Endothelial cell (in vitro differentiated cells): ENCODE data around the gene IFIT2. TPM values are rescaled to one million over a fixed set of nuclear protein-coding genes. Genes with fewer than 3 reads are reported as not detected.
A peak's percentile ranks its signal among the peaks of the same experiment; 100 is the strongest.

ENCODE experiments used
- DNase-seq: peaks from one replicate; pipeline ENCODE4 v3.0.0; 2021; ENCODE audit warnings: low spot score
- H3K27ac Mint-ChIP-seq: one replicate; pipeline ENCODE4 v1.8.0; 2021; ENCODE audit warnings: mixed read lengths, inconsistent platforms; ENCODE audit not compliant: unreplicated experiment
- H3K27me3 Mint-ChIP-seq: one replicate; pipeline ENCODE4 v1.8.0; 2021; ENCODE audit warnings: mild to moderate bottlenecking, moderate library complexity, mixed read lengths, inconsistent platforms; ENCODE audit not compliant: unreplicated experiment
- H3K36me3 Mint-ChIP-seq: one replicate; pipeline ENCODE4 v1.8.0; 2021; ENCODE audit warnings: mild to moderate bottlenecking, low read depth, mixed read lengths, inconsistent platforms; ENCODE audit not compliant: unreplicated experiment
- H3K4me1 Mint-ChIP-seq: one replicate; pipeline ENCODE4 v1.8.0; 2021; ENCODE audit warnings: mild to moderate bottlenecking, mixed read lengths, inconsistent platforms; ENCODE audit not compliant: unreplicated experiment
- H3K4me3 Mint-ChIP-seq: one replicate; pipeline ENCODE4 v1.8.0; 2021; ENCODE audit warnings: mild to moderate bottlenecking, mixed read lengths, inconsistent platforms; ENCODE audit not compliant: unreplicated experiment
- H3K9me3 Mint-ChIP-seq: one replicate; pipeline ENCODE4 v1.8.0; 2021; ENCODE audit warnings: mixed read lengths, inconsistent platforms; ENCODE audit not compliant: unreplicated experiment
- total RNA-seq: library from RNA; stranded (reverse); fragmentation: NEBNext Ultra II Directional; extraction: Animal tissue kit (Norgen Biotek cat#: 25700); gene quantifications from one replicate; pipeline ENCODE4 v1.2.1, GENCODE V29; 2021; ENCODE audit not compliant: unreplicated experiment
- TF ChIP-seq, protein P1 (sequence below): fragments of 200-600 bp; sonication (generic); IDR thresholded peaks from one replicate; pipeline ENCODE4 v1.5.0; 2021; ENCODE audit warnings: antibody characterized with exemption; ENCODE audit not compliant: unreplicated experiment

IFIT2 gene
- total RNA-seq, 1 donor from 2014 or later, result 0.80 TPM

DNA sequence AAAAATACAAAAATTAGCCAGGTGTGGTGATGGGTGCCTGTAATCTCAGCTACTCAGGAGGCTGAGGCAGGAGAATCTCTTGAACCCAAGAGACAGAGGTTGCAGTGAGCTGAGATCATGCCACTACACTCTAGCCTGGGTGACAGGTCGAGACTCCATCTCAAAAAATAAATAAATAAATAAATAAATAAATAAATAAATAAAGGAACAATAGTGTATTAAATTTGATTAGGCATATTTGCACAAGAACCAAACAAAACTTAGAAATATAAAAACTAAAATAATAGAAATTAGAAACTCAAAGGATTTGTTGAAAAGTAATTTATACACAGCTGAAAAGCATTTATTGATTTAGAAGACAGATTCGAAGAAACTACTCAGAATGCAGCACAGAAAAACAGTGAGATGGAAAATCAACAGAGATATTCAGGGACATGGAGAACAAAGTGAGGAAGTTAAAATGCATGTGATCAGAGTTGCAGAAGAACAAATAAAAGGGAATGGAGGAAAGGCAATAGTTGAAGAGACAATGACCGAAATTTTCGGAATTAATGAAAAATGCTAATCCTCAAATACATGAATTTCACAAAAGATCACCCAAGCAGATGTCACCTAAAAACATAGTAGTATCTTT, 43.6 kb downstream of the IFIT2 start:
- Mint-ChIP-seq H3K27me3 (peaks cover 4% of the 10 kb centered on the region), H3K4me1 (peaks cover 66% of the 10 kb centered on the region), H3K36me3 (peaks cover 4% of the 10 kb centered on the region), H3K4me3 (peak overlapping the region; percentile 2), H3K27ac (peak overlapping the region; percentile 95), H3K9me3 (no peaks in the 10 kb centered on the region)
- TF ChIP-seq, protein P1, sequence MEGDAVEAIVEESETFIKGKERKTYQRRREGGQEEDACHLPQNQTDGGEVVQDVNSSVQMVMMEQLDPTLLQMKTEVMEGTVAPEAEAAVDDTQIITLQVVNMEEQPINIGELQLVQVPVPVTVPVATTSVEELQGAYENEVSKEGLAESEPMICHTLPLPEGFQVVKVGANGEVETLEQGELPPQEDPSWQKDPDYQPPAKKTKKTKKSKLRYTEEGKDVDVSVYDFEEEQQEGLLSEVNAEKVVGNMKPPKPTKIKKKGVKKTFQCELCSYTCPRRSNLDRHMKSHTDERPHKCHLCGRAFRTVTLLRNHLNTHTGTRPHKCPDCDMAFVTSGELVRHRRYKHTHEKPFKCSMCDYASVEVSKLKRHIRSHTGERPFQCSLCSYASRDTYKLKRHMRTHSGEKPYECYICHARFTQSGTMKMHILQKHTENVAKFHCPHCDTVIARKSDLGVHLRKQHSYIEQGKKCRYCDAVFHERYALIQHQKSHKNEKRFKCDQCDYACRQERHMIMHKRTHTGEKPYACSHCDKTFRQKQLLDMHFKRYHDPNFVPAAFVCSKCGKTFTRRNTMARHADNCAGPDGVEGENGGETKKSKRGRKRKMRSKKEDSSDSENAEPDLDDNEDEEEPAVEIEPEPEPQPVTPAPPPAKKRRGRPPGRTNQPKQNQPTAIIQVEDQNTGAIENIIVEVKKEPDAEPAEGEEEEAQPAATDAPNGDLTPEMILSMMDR, result no peak
- DNase-seq, result no peak

DNA sequence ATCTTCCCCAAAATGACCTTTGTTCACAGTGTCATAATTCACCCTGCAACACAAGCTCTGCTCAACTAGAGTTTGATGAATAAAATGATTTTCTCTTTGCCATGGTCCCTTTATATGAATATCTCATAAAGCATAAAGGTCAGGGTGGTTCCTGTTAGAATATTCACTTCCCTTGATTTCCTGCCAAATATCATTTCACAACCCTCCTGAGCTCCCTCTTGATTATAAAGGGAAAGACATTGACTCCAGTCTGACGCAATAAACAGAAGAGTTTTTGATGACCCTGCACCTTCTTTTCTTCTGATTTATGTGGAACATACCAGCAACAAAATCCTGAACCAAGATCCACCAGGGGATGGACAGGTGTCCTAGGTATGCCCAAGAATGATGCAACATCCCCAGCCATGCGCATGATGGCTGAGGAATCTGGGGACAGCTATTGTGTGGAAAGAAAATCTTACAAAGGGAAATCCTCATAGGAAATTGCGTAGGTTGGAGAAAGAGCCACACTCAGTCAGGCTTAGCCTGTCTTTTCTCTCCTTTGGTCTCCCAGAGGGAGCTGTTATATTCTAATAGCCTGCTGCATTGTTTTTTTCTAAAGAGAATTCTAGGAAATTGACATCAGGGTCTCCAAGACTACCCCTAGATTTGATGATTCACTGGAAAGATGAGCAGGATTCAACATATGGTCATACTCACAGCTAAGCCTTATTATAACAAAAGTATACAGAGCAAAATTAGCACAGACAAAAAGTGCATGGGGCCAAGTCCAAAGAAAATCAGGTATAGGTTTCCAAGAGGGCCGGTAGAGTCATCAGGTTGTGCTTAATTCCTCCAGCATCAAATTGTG, 44.8 kb downstream of the IFIT2 start:
- peak overlapping the region; percentile 95 for H3K27ac Mint-ChIP-seq
- no peak overlapping the region for H3K4me3 Mint-ChIP-seq
- H3K9me3 Mint-ChIP-seq, result no peaks in the 10 kb centered on the region
- TF ChIP-seq, protein P1, result no peak
- peaks cover 6% of the 10 kb centered on the region for H3K27me3 Mint-ChIP-seq
- H3K4me1 Mint-ChIP-seq, result peaks cover 75% of the 10 kb centered on the region
- H3K36me3 Mint-ChIP-seq, result no peaks in the 10 kb centered on the region
- DNase-seq, result peak; percentile 31

DNA sequence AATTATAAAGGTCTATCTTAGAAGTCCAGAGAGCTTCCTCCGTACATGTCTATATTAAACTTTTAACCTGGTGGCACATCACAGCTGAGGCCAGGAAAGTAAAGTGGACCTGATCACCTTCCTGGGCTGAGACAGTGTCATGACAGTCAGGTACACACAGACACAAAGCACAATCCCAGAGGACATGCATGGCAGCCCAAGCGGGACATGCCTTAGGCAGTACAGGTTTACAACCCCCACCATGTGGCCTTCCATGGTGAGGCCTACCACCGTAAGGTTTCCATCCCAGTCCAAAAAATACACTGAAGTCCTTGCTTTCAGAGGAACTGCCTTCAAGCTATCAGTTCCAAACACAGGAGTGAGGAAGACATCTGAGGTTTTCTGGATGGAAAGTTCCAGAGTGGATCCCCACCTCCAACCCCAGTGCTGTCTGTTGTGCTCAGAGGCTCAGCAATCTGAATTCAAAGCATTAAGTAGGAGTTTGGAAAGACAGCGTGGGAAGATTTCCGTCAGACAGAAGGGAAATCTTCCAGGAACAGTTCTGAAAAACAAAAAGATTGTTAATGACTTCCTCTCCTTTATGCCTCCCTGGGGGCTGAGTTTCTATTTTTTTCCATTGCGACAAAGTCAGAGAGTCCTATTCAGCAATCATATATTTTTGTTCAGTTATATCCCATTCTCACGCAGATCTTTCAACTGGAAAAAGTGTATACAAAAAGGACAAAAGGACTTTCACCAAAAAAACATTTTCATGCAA, 46.0 kb downstream of the IFIT2 start:
- peaks cover 76% of the 10 kb centered on the region for H3K4me1 Mint-ChIP-seq
- no peak for DNase-seq

DNA sequence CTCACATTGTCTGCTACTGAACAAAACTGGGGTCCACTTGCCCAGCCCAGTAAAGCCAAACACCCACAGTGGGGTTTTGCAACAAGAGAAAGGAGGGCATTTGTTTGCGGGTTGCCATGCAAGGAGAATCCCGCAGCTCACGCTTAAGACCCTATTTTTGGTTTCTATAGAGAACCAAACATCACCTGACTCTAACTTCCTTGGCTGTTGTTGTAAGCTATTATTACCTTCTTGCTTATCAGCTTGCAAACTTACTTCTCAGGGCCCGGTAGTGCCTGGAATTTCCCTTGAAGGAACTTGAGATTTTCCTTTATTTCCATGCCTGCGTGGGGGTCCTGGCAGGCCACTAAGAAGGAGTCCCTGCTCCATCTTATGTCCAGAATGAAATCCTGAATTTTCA, 46.6 kb downstream of the IFIT2 start:
- peaks cover 71% of the 10 kb centered on the region for H3K4me1 Mint-ChIP-seq
- H3K27ac Mint-ChIP-seq, result peak overlapping the region; percentile 95
- no peak for DNase-seq
- H3K9me3 Mint-ChIP-seq, result no peaks in the 10 kb centered on the region
- no peak overlapping the region for H3K4me3 Mint-ChIP-seq
- peaks cover 6% of the 10 kb centered on the region for H3K27me3 Mint-ChIP-seq
- no peaks in the 10 kb centered on the region for H3K36me3 Mint-ChIP-seq
- TF ChIP-seq, protein P1, result no peak

More for the DNA sequence above, 46.0 kb downstream of the IFIT2 start:
- no peaks in the 10 kb centered on the region for H3K36me3 Mint-ChIP-seq
- TF ChIP-seq, protein P1, result no peak
- H3K9me3 Mint-ChIP-seq, result no peaks in the 10 kb centered on the region
- H3K4me3 Mint-ChIP-seq, result peak overlapping the region; percentile 70
- peak overlapping the region; percentile 95 for H3K27ac Mint-ChIP-seq
- peaks cover 6% of the 10 kb centered on the region for H3K27me3 Mint-ChIP-seq
